ENCODE results near the gene MAP1LC3B2.

DNA sequence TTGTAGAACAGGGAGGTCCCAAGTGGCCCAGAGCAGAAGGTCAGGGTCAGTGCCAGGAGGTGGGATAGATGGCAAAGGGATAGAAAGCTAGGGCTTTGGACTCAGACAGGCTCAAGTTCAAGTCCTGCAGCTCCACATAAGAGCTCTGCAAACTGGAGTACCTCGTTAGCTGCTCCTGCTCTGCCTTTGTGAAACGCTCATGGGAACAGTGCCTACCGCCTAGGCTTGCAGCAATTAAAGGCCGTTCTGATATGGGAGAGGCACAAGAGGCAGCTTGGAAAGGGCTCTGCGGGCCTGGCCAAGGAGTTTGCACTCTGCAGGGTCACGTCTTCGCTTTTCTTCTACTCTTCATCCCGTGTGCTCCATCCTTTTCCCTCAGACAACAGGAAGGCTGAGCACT, 54.1 kb downstream of the MAP1LC3B2 start:
- TF ChIP-seq, protein P1, sequence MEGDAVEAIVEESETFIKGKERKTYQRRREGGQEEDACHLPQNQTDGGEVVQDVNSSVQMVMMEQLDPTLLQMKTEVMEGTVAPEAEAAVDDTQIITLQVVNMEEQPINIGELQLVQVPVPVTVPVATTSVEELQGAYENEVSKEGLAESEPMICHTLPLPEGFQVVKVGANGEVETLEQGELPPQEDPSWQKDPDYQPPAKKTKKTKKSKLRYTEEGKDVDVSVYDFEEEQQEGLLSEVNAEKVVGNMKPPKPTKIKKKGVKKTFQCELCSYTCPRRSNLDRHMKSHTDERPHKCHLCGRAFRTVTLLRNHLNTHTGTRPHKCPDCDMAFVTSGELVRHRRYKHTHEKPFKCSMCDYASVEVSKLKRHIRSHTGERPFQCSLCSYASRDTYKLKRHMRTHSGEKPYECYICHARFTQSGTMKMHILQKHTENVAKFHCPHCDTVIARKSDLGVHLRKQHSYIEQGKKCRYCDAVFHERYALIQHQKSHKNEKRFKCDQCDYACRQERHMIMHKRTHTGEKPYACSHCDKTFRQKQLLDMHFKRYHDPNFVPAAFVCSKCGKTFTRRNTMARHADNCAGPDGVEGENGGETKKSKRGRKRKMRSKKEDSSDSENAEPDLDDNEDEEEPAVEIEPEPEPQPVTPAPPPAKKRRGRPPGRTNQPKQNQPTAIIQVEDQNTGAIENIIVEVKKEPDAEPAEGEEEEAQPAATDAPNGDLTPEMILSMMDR (IDR thresholded peaks at IDR 0.05): no peak
- no peak for TF ChIP-seq POLR2A (IDR thresholded peaks at IDR 0.05)

Data from esophagus squamous epithelium (tissue), 4 donors.